Measurements from ENCODE around the gene VPS37B.
"Not testable (repeated sequence)": the region's sequence is repeated elsewhere in the genome, so short reads cannot be mapped to it uniquely, and the experiment has no call there.

VPS37B gene

GRCh38 chr12:122880155-122880667 lies 15.7 kb downstream of the VPS37B start:
- DNase-seq, result no peak

DNA sequence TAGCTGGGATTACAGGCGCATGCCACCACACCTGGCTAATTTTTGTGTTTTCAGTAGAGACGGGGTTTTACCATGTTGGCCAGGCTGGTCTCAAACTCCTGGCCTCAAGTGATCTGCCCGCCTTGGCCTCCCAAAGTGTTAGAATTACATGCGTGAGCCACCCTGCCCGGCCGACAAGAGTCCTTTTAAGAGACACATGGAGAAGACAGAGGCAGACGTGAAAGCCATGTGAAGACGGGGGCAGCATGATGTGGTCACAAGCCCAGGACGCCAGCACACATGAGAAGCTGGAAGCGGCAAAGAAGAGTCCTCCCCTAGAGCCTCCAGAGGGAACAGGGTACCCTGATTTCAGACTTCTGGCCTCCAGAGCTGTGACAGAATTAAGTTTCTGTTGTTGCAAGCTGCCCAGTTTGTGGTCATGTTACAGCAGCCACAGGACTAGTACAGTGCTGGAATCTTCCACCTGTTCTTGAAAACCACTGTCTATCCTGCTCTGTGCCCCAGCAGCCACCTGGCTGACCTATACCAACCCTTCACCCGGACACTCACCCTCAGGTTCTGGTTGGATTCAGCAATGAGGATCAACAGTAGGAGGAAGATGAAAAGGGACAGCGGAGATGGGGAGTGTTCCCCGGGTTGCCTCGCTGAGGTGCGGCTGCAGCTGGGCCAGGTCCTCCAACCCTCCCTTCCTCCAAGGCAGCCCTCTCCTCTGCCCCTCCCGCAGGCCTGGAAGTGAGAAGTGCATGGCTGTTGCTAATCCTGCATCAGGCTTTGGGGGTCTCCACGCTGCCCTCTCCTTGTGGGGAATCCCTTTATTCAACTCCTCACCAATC lies 16.9 kb downstream of the VPS37B start:
- DNase-seq, result no peak

DNA sequence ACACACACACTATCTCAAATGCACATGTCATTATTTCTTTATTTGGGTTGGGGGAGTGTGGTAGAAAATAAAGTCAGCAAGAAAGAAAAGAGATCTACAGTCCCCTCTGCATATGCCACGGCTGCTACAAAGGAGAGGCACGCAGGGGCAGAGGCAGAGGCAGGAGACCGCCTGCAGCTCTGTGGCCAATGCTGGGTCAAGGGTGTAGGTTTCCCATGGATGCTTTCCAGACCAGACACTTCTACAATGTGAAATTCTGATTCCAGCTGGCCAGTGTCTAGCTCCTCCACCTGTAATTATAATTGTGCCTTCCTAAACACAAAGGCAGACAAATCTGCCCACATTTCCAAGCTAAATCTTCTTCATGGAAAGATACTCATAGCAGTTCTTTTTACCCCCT lies 19.2 kb downstream of the VPS37B start:
- DNase-seq, result no peak

DNA sequence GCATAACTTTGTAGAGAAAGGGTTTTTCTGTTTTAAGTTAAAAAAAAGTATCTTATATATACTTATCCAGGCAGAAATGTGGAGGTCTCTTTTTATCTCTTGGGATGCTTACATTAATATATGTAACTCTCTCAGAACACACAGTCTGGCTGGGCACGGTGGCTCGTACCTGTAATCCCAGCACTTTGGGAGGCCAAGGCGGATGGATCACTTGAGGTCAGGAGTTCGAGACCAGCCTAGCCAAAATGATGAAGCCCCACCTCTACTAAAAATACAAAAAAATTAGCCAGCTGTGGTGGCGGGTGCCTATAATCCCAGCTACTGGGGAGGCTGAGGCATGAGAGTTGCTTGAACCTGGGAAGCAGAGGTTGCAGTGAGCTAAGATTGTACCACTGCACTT lies 19.6 kb downstream of the VPS37B start:
- DNase-seq, result not testable (repeated sequence)

DNA sequence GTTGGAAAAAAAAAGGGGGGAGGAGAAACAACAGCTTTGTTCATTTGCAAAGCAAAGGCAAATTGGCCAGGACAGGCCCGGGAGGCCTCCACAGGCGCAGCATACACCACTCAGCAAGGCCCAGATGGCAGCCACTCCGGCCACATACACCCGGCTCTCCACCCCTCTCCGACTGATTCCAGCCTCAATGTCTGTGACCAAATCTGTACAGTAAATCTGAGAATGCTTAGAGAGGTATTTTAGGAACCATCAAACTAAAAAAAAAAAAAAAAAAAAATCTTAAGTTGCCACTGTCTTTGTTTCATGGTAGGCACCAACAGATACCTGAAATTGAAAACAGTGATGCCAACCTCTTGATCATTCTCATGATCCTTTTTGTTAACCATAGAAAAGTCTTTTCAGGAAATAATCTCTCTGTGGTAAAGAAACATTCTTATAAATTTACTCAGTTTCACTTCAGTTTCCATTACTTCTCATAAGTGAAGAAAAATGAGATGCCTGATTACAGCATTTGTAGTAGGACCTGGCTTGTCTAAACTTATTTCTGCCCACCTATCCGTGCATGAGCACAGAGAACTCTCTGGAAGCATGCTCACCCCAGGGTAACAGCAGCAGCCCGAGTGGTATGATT lies 20.2 kb downstream of the VPS37B start:
- DNase-seq, result no peak

GRCh38 chr12:122874081-122874480 lies 21.8 kb downstream of the VPS37B start:
- DNase-seq, result no peak

GRCh38 chr12:122873540-122873939 lies 22.4 kb downstream of the VPS37B start:
- no peak for DNase-seq

GRCh38 chr12:122872815-122873361 lies 23.0 kb downstream of the VPS37B start:
- no peak for DNase-seq

DNA sequence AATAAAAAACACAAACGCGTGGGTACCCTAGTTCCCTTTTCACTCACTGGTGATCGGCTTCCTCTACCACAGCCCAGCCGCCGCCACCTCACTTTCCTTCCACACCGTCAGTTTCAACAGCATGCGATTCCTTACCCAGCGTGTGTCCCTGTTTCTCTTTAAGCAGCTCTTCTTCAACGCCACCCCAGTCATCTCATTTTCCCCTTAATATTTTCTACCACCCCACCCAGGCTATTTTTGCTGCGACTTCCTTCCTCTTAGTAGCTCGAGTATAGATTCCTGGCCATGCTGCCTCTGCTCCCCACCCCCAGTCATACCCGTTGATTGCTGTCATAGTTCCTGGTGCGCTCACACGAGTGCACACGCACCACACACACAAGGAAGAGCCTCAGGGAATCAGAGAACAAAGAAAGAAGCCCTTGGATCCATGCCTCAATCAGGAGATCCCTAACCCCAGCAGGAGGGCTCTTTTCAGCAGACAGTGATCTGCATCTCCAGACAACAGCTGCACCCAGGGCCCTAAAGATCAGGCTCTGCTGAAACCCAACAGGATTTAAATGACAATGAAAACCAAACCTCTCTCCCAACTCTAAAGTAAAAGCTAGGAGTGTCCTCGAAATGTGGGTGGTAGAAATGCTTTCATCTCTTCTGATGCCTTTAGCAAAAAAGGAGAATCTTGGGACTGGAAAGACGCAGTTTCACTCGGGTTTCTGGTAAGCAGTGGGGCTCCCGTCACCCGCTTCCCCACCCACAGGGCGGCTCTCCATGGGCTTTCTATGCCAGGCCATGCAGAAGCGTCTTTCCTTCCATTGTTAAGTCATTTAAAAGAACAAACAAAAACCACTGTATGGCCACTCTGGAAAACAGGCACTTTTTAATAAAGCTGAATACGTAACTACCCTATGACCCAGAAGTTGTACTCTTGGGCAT lies 23.8 kb downstream of the VPS37B start:
- DNase-seq, result no peak

GRCh38 chr12:122870867-122871664 lies 24.9 kb downstream of the VPS37B start:
- DNase-seq, result no peak

DNA sequence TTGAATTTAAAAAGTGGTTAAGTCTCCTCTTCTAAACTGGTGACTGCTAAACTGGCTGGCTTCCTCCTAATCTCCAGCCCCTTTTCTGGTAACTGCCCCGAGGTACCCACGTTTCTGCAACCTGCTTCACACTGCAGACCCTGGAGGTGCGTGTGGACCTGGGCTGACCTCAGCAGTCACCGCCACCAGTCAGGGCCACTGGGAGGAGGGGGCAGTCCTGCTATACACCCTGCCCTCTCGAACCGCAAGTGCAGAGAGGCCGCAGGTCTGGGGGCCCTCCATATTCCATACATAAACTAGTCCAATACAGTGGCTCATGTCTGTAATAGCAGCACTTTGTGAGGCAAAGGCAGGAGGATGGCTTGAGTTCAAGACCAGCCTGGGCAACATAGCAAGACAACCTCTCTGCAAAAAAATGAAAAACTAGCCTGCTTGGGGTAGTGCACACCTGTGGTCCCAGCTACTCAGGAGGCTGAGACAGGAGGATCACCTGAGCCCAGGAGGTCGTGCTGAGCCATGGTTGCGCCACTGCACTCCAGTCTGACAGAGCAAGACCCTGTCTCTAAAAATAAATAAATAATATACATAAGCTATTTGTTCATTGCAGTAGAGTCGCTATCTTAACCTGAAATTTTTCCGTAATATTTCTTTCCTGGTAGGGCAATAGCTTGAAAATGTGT lies 25.6 kb downstream of the VPS37B start:
- DNase-seq, result no peak

- DNase-seq, result no peak
Observed at GRCh38 chr12:122869207-122869973, 26.5 kb downstream of the VPS37B start.

GRCh38 chr12:122868471-122869177 lies 27.3 kb downstream of the VPS37B start:
- DNase-seq, result no peak

DNA sequence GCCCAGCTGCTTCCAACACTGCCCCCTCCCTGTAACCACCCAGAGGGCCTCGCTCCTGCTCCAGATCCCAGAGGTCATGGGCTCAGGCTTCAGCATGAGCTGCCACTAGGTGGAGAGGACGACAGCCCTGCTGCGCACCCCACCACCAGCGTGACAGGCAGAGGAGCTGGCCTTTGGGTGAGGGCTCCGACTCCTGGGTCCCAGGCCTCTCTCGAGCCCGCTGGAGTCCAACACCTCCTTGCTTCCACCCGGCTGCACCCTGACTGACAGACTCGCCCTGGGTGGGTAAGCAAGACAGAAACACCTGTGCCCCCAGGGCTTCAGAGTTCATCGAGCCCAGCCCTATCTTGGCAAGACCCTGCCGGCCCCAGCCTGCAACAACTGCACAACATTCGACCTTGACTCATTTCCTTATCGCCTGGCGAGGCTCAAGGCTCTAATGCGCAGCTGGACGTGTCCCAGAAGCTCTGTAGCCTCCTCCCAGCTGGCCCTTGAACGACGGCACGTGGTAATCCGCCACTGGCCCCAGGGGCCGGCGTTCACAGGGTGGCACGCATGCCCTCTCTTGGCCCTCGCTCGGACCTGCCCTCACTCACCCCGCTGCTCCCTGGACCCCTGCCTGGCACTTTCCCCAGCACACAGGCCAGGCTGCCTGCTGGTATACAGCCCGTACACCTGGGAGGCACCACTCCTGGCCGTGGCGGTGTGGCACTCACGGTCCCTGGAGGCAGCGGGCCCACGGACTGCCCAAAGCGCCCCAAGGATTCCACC lies 28.0 kb downstream of the VPS37B start:
- no peak for DNase-seq

DNA sequence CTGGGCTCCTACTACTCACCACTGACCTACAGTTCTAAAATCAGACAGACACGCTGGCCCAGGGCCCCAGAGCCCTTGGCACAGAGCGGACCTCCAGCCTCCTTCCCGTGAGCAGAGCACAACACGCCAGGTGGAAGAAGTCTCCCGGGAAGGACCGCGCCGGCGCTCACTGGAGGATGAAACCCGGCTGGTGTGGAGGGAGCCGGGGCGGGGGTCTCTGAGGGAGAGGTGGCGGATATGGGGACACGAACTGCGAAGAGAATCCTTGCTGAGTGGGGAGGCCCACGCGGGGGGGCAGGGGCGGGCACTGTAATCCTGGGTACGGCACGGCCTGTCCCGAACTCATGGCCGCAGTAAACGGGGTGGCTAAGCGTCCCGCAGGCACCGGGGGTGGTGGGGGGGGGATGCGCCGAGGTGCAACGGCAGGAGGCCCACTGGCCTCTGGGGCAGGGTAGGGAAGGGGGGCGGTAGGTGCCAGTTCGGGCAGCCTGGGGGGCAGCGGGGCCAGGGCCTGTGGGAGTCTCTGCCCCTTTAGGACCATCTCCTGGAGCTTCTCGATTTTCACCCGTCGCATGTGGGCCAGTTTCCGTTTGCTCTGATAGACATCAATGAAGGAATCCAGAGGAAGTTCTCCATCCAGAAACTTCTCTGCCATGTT lies 28.8 kb downstream of the VPS37B start:
- no peak for DNase-seq

GRCh38 chr12:122866379-122866778 lies 29.5 kb downstream of the VPS37B start:
- no peak for DNase-seq

GRCh38 chr12:122865268-122866231 lies 30.4 kb downstream of the VPS37B start:
- no peak for DNase-seq

Data from GOT3 (cell line).